Measurements from ENCODE around the gene POLL.

POLL gene

DNA sequence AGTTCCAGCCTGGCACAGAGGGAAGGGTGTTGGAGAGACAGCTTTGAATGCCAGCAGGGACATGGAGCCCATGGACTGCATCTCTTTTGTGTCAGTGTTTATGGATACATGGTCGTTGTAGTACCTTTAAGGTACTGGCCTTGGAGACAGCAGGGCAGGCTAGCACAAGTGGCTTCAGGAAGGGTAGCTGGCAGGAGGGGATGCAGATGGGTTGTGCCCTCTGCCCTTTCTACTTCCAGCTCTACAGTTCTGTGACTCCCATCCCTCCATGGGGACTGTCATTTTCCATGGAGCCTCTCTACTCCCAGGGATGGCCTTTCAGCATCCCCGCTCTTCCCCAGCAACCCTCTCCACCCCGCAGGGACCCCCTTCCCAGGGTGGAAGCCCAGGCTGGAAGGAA lies 25.1 kb downstream of the POLL start:
- no peak for TF ChIP-seq GATA3 (IDR thresholded peaks at IDR 0.05; ENCODE audit: low read depth, low read length)
- no peak for TF ChIP-seq GATA2 (IDR thresholded peaks at IDR 0.05; ENCODE audit: low read depth, low read length)

DNA sequence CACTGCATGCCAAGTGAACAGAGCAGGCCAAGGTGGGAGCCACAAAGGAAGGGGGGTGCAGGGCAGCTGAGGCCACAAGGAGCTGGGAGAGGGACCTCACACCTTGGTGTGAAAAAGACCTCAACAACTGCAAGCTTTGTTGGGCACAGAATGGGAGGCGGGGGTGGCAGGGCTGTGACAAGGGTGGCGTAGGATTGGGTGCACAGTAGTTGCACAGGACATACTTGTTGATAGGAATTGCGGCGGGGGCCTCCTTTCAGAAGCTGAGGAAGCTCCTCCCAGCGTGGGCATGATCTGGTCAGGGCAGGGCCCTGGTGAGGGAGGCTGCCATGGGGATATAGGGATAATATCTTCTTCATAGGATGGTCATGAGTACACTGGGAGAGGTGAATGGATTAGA lies 25.8 kb downstream of the POLL start:
- TF ChIP-seq GATA2 (IDR thresholded peaks at IDR 0.05; ENCODE audit: low read depth, low read length) (no peak), GATA3 (IDR thresholded peaks at IDR 0.05; ENCODE audit: low read depth, low read length) (no peak)

GRCh38 chr10:101561068-101561915 lies 26.8 kb downstream of the POLL start:
- TF ChIP-seq GATA3 (IDR thresholded peaks at IDR 0.05; ENCODE audit: low read depth, low read length) (no peak), GATA2 (IDR thresholded peaks at IDR 0.05; ENCODE audit: low read depth, low read length) (no peak)

DNA sequence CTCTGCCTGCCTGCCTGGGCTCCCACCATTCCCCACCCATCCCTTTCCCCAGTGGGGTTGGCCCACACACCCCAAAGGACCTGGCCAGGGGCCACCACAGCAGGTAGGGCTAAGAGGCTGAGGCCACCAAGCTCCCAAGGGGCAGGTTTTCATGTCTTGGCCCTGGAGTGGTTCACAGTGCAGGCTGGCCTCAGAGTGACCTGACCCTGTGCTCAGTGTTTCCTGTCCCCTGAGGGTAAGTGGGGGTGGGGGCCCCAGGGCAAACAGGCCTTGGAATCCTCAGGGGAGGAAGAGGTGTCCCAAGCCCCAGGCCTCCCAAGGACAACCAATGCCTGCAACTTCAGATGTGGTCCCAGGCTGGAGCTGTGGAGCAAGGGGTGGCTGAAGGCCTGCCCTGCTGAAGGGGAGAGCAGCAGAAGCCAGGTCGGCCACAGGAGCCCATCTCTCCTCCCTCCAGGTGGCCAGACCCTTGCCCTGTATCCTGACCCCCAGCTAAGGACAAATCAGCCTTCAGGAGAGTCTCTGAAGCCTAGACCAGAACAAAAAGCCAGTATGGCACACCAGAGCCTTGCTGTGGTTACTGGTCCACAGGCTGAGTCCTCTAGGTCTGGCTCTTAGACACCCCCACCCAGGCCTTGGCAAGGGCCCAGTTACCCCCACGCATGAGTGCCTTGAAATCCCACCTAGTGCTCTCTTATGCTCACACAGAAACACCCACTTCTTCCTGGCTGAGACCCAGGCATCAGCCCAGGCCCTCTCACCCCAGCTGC lies 27.6 kb downstream of the POLL start:
- TF ChIP-seq GATA3 (IDR thresholded peaks at IDR 0.05; ENCODE audit: low read depth, low read length) = no peak
- no peak for TF ChIP-seq GATA2 (IDR thresholded peaks at IDR 0.05; ENCODE audit: low read depth, low read length)

- TF ChIP-seq GATA3 (IDR thresholded peaks at IDR 0.05; ENCODE audit: low read depth, low read length) (no peak), GATA2 (IDR thresholded peaks at IDR 0.05; ENCODE audit: low read depth, low read length) (0 out of 2 replicates have a peak, but pooled peaks have one; percentile 5)
Measured at GRCh38 chr10:101559596-101560297, 28.3 kb downstream of the POLL start.

- TF ChIP-seq GATA2 (IDR thresholded peaks at IDR 0.05; ENCODE audit: low read depth, low read length) = peak; percentile 68
- TF ChIP-seq GATA3 (IDR thresholded peaks at IDR 0.05; ENCODE audit: low read depth, low read length) = no peak
Measured at GRCh38 chr10:101558671-101559595, 29.1 kb downstream of the POLL start.

DNA sequence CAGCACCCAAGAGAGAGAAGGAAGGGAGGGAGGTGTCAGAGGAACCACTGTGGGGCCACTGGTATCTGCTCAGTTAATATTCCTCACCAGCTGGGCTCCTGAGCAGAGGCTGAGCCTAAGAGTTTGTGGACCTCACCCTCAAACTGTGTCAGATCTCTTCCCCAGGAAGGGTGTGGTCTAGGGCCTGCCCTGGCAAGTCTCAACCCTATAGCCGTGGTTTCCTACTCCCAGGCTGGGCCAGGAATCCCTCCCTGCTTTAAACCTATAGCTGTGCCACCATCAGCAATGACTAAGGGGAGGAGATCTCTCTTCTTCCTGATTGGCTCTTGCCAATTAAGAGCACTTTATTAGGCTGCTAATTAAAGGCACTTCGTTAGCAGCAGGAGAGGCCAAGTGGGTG lies 29.9 kb downstream of the POLL start:
- TF ChIP-seq GATA3 (IDR thresholded peaks at IDR 0.05; ENCODE audit: low read depth, low read length) = no peak
- TF ChIP-seq GATA2 (IDR thresholded peaks at IDR 0.05; ENCODE audit: low read depth, low read length) = no peak

GRCh38 chr10:101557541-101557940 lies 30.5 kb downstream of the POLL start:
- no peak for TF ChIP-seq GATA3 (IDR thresholded peaks at IDR 0.05; ENCODE audit: low read depth, low read length)
- no peak for TF ChIP-seq GATA2 (IDR thresholded peaks at IDR 0.05; ENCODE audit: low read depth, low read length)

- TF ChIP-seq GATA3 (IDR thresholded peaks at IDR 0.05; ENCODE audit: low read depth, low read length) = no peak
Measured at GRCh38 chr10:101552442-101552841, 35.6 kb downstream of the POLL start.

GRCh38 chr10:101550965-101551364 lies 37.1 kb downstream of the POLL start:
- TF ChIP-seq GATA3 (IDR thresholded peaks at IDR 0.05; ENCODE audit: low read depth, low read length) (no peak), GATA2 (IDR thresholded peaks at IDR 0.05; ENCODE audit: low read depth, low read length) (no peak)

DNA sequence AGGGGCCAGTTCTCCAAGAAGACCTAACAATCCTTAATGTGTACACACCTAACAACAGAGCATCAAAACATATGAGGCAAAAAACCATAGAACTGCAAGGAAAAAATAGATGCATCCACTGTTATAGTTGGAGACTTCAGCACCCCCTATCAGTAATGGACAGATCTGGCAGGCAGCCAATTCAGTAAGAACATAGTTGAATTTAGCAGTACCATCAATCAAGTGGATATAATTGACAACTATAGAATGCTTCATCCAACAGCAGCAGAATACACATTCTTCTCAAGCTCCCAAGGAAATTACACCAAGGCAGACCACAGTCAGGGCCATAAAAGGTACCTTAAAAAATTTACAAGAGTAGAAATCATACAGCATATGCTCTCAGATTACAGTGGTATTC lies 42.2 kb downstream of the POLL start:
- no peak for TF ChIP-seq GATA3 (IDR thresholded peaks at IDR 0.05; ENCODE audit: low read depth, low read length)
- TF ChIP-seq GATA2 (IDR thresholded peaks at IDR 0.05; ENCODE audit: low read depth, low read length) = no peak

DNA sequence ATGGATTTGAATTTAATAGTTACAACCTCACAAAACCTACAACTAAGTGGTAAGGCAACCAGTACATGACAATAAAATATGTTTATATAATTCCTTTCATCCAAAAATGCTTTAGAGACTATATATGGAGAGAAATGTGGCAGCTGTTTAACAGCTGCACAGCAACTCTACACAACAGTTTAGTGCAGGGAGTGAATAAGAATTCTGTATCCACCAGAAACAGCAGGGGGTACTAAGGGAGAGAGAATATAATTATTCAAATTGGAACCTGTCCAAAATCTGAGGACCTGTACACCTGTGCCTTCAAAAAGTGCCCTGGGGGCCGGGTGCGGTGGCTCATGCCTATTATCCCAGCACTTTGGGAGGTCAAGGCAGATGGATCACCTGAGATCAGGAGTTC lies 49.6 kb downstream of the POLL start:
- no peak for TF ChIP-seq GATA2 (IDR thresholded peaks at IDR 0.05; ENCODE audit: low read depth, low read length)
- no peak for TF ChIP-seq GATA3 (IDR thresholded peaks at IDR 0.05; ENCODE audit: low read depth, low read length)

GRCh38 chr10:101536800-101537199 lies 51.3 kb downstream of the POLL start:
- TF ChIP-seq GATA3 (IDR thresholded peaks at IDR 0.05; ENCODE audit: low read depth, low read length) (no peak), GATA2 (IDR thresholded peaks at IDR 0.05; ENCODE audit: low read depth, low read length) (no peak)

All from SH-SY5Y (cell line).